ENCODE measurements around the gene NDUFB1.

NDUFB1 gene

DNA sequence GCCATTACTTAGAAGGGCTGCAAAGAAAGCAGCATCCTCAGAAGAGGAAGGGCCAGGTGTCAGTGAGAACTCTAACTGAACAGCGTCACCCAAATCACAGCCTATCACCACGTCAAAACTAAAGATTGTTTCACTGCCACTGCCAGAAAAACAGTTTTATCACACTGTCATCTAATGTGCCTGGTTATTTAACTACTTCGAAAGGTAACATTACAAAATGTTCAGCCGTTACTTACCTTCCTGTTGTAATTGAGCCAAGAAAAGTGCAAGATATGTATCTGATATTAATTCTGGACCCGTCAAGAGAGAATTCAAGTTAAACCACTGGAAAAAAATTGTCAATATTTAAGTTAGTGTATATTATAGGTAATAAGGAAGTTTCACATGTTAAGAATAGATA, 33.0 kb downstream of the NDUFB1 start:
- DNase-seq = no peak

DNA sequence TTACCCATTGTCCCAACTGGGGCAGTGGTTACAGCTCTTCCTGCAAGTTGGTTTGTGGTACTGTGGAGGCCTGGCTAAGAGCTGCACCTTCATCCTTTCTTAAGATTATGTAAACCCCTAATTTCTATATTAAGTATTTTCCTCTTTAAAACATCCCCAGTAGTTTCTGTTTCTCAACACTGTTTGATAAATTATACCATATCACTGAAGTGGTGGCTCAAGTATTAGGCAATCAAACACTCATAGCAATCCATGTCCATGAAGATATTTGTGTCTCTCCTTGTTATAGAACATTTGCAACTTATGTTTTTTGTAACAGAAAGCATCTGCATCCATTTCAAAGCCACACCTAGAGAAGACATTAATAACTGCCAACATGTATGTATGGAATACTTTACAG, 47.0 kb downstream of the NDUFB1 start:
- peak; percentile 1 for DNase-seq

Measured in fibroblast of skin of right biceps (primary cell).